ELR (cell line): ENCODE data around the gene TBC1D5.
"Not testable (repeated sequence)": the region's sequence is repeated elsewhere in the genome, so short reads cannot be mapped to it uniquely, and the experiment has no call there.

ENCODE experiments used
- DNase-seq: peaks from one replicate; pipeline ENCODE4 v3.0.0-alpha.2; 2015; ENCODE audit warnings: low read depth

The TBC1D5 gene

GRCh38 chr3:17707813-17708543 is 34.5 kb downstream of the TBC1D5 start:
- no peak for DNase-seq

- DNase-seq = not testable (repeated sequence)
These were observed 36.4 kb downstream of the TBC1D5 start for GRCh38 chr3:17705991-17706390.

- DNase-seq = not testable (repeated sequence)
These were observed 42.6 kb downstream of the TBC1D5 start for GRCh38 chr3:17699815-17700214.

- DNase-seq = not testable (repeated sequence)
These were observed 46.8 kb downstream of the TBC1D5 start for GRCh38 chr3:17695665-17696064.

- not testable (repeated sequence) for DNase-seq
These were observed 48.8 kb downstream of the TBC1D5 start for GRCh38 chr3:17693670-17693999.

GRCh38 chr3:17692846-17693669 is 49.4 kb downstream of the TBC1D5 start:
- not testable (repeated sequence) for DNase-seq

GRCh38 chr3:17687566-17687965 is 54.9 kb downstream of the TBC1D5 start:
- no peak for DNase-seq

GRCh38 chr3:17686613-17687012 is 55.8 kb downstream of the TBC1D5 start:
- peak; percentile 21 for DNase-seq

- no peak for DNase-seq
These were observed 58.8 kb downstream of the TBC1D5 start for GRCh38 chr3:17683542-17684207.

- DNase-seq = no peak
These were observed 61.9 kb downstream of the TBC1D5 start for GRCh38 chr3:17680530-17680929.

- peak; percentile 69 for DNase-seq
These were observed 64.2 kb downstream of the TBC1D5 start for GRCh38 chr3:17678116-17678741.

- no peak for DNase-seq
These were observed 68.2 kb downstream of the TBC1D5 start for GRCh38 chr3:17674082-17674686.

- DNase-seq = no peak
These were observed 69.9 kb downstream of the TBC1D5 start for GRCh38 chr3:17672506-17672905.

- no peak for DNase-seq
These were observed 71.7 kb downstream of the TBC1D5 start for GRCh38 chr3:17670749-17671148.

- DNase-seq = no peak
These were observed 77.5 kb downstream of the TBC1D5 start for GRCh38 chr3:17664923-17665322.

GRCh38 chr3:17656264-17656663 is 86.2 kb downstream of the TBC1D5 start:
- DNase-seq = no peak

- DNase-seq = no peak
These were observed 86.7 kb downstream of the TBC1D5 start for GRCh38 chr3:17655743-17656142.

- DNase-seq = not testable (repeated sequence)
These were observed 92.7 kb downstream of the TBC1D5 start for GRCh38 chr3:17649748-17650147.

GRCh38 chr3:17648630-17649355 is 93.6 kb downstream of the TBC1D5 start:
- not testable (repeated sequence) for DNase-seq

GRCh38 chr3:17645074-17645698 is 97.2 kb downstream of the TBC1D5 start:
- peak; percentile 76 for DNase-seq

GRCh38 chr3:17643691-17644090 is 98.7 kb downstream of the TBC1D5 start:
- DNase-seq = no peak
